ENCODE results near the gene HIVEP3. TPM values are rescaled to one million over a fixed set of nuclear protein-coding genes. Genes with fewer than 3 reads are reported as not detected.

The HIVEP3 gene
- total RNA-seq, 1 experiment from 2014 or later = 6.0 TPM

- intact Hi-C loops (cut with micrococcal nuclease; ENCODE audit: unreplicated experiment) = no loop called here
- in situ Hi-C loops (cut with HindIII; ENCODE audit: low pct_unique_long_range_greater_than_20kb, low sequenced_read_pairs) = no loop called here
- H3K4me3 ChIP-seq (ENCODE audit: low read depth in 2 of 2, low read length in 2 of 2) = no peak overlapping the region
- H3K27me3 ChIP-seq (ENCODE audit: control insufficient read depth, insufficient read depth, low read length) = peaks cover 4% of the 10 kb centered on the region; the same call in 1 of the 2 replicates
- no peaks in the 10 kb centered on the region for H3K4me1 ChIP-seq (ENCODE audit: control insufficient read depth, insufficient read depth, low read length)
- no peak overlapping the region for H3K27ac ChIP-seq (ENCODE audit: low read length)
- ChIA-PET POLR2A (interaction anchor here (0.7 kb wide), 1 partner anchor 152 kb away, joined by 5 read pairs; no protein-coding TSS in a partner anchor), CTCF (no interaction called here)
- BruUV-seq (replicated peaks) = no TSS peak
- DNase-seq (ENCODE audit: low read depth, low spot score) (no peak), ATAC-seq (no peak)
- no peak for TF ChIP-seq CTCF (IDR thresholded peaks at IDR 0.05)
- no peak for TF ChIP-seq POLR2AphosphoS5 (IDR thresholded peaks at IDR 0.05; ENCODE audit: low read depth, low read length)
- no peak for TF ChIP-seq SIN3A (IDR thresholded peaks at IDR 0.05; ENCODE audit: borderline replicate concordance, insufficient read depth, low read depth, low read length)
- no peak for TF ChIP-seq REST (IDR thresholded peaks at IDR 0.05; ENCODE audit: insufficient read depth in 1 of 2, low read depth in 2 of 2, low read length in 1 of 2)
- TF ChIP-seq TCF7L2 (IDR thresholded peaks at IDR 0.05; ENCODE audit: low read depth, low read length) = no peak
- H3K36me3 ChIP-seq (ENCODE audit: control insufficient read depth, insufficient read depth, low read length) = no peaks in the 10 kb centered on the region
- H3K9me3 ChIP-seq (ENCODE audit: control insufficient read depth, insufficient read depth, low read depth, low read length) = no peaks in the 10 kb centered on the region
Observed at GRCh38 chr1:41560931-41561330, 357.8 kb downstream of the HIVEP3 start.

- Histone ChIP-seq H3K4me3 (ENCODE audit: low read depth in 2 of 2, low read length in 2 of 2) (no peak overlapping the region), H3K9me3 (ENCODE audit: control insufficient read depth, insufficient read depth, low read depth, low read length) (no peaks in the 10 kb centered on the region), H3K27ac (ENCODE audit: low read length) (no peak overlapping the region), H3K27me3 (ENCODE audit: control insufficient read depth, insufficient read depth, low read length) (peaks cover 4% of the 10 kb centered on the region; the same call in 1 of the 2 replicates), H3K36me3 (ENCODE audit: control insufficient read depth, insufficient read depth, low read length) (no peaks in the 10 kb centered on the region), H3K4me1 (ENCODE audit: control insufficient read depth, insufficient read depth, low read length) (no peaks in the 10 kb centered on the region)
- in situ Hi-C loops (cut with HindIII; ENCODE audit: low pct_unique_long_range_greater_than_20kb, low sequenced_read_pairs) (no loop called here), intact Hi-C loops (cut with micrococcal nuclease; ENCODE audit: unreplicated experiment) (no loop called here)
- BruUV-seq (replicated peaks) = no TSS peak
- DNase-seq (ENCODE audit: low read depth, low spot score) (no peak), ATAC-seq (no peak)
- CTCF ChIA-PET = no interaction called here
- no peak for TF ChIP-seq SIN3A (IDR thresholded peaks at IDR 0.05; ENCODE audit: borderline replicate concordance, insufficient read depth, low read depth, low read length)
- TF ChIP-seq POLR2AphosphoS5 (IDR thresholded peaks at IDR 0.05; ENCODE audit: low read depth, low read length) = no peak
- no peak for TF ChIP-seq REST (IDR thresholded peaks at IDR 0.05; ENCODE audit: insufficient read depth in 1 of 2, low read depth in 2 of 2, low read length in 1 of 2)
- no peak for TF ChIP-seq TCF7L2 (IDR thresholded peaks at IDR 0.05; ENCODE audit: low read depth, low read length)
- no peak for TF ChIP-seq CTCF (IDR thresholded peaks at IDR 0.05)
- POLR2A ChIA-PET = no interaction called here
Observed at GRCh38 chr1:41560496-41560895, 358.2 kb downstream of the HIVEP3 start.

Measured in Panc1 (cell line).